Lung (tissue), 12 donors: Measurements from ENCODE around the gene B3GNT2. TPM values are rescaled to one million over a fixed set of nuclear protein-coding genes. Genes with fewer than 3 reads are reported as not detected.

Experiments used
- ATAC-seq: fragments of 200-7000 bp; cut with Tn5 transposase; one replicate; pipeline ENCODE4 v1.9.1; 2020; ENCODE audit warnings: moderate number of reproducible peaks; ENCODE audit not compliant: insufficient read depth, low FRiP score
- DNase-seq, 3 donors: peaks; one replicate each; pipeline ENCODE4 v3.0.0-alpha.2; 2013 to 2017
- H3K27ac ChIP-seq, 2 donors: one replicate each; pipeline ENCODE4 v1.5.1; 2013; ENCODE audit warnings: mild to moderate bottlenecking in 2 of 2, moderate library complexity in 2 of 2, control low read depth in 1 of 2, inconsistent platforms in 1 of 2, low read depth in 1 of 2, low read length in 1 of 2
- H3K27me3 ChIP-seq, 3 donors: one replicate each; pipeline ENCODE4 v1.5.1; 2013; ENCODE audit warnings: low read length in 2 of 3; ENCODE audit not compliant: control insufficient read depth in 3 of 3, insufficient read depth in 3 of 3
- H3K36me3 ChIP-seq, 4 donors: one replicate each; pipeline ENCODE4 v1.5.1; 2013; ENCODE audit warnings: low read length in 4 of 4, mild to moderate bottlenecking in 1 of 4, moderate library complexity in 1 of 4; ENCODE audit not compliant: control insufficient read depth in 4 of 4, insufficient read depth in 4 of 4
- H3K4me1 ChIP-seq, 5 donors: one replicate each; pipeline ENCODE4 v1.5.1; 2013; ENCODE audit warnings: low read length in 5 of 5, mild to moderate bottlenecking in 2 of 5, moderate library complexity in 1 of 5; ENCODE audit not compliant: control insufficient read depth in 5 of 5, insufficient read depth in 5 of 5
- H3K4me3 ChIP-seq: one replicate; pipeline ENCODE4 v1.5.1; 2013; ENCODE audit warnings: mild to moderate bottlenecking, control low read depth, moderate library complexity
- H3K9ac ChIP-seq, 2 donors: one replicate each; pipeline ENCODE4 v1.5.1; 2013; ENCODE audit warnings: low read length in 2 of 2, control low read depth in 1 of 2; ENCODE audit not compliant: insufficient read depth in 1 of 2
- H3K9me3 ChIP-seq, 4 donors: one replicate each; pipeline ENCODE4 v1.5.1; 2013; ENCODE audit warnings: low read length in 3 of 4, mild to moderate bottlenecking in 1 of 4, moderate library complexity in 1 of 4; ENCODE audit not compliant: control insufficient read depth in 4 of 4, insufficient read depth in 3 of 4
- CTCF ChIP-seq: IDR thresholded peaks from 2 replicates; pipeline ENCODE4 v1.5.1; 2012; ENCODE audit warnings: mild to moderate bottlenecking; ENCODE audit errors: control extremely low read depth, extremely low read depth
- WGBS, 2 donors: extraction: QIAGEN DNeasy Blood & Tissue Kit; methylation state at CpG; one replicate each; pipeline ENCODE4 v1.1.7; 2013; 5-methylcytosine and 5-hydroxymethylcytosine counted together
- polyA plus RNA-seq, 2 donors: library from polyadenylated mRNA; stranded (reverse); fragments of 200-250 nt; gene quantifications; one replicate each; pipeline ENCODE4 v1.2.1, GENCODE V29; 2013
- total RNA-seq, 2 donors: library from RNA; depleted of rRNA in 1 of 2; stranded (reverse); fragments of >200 nt in 1 of 2; gene quantifications; one replicate each; pipeline ENCODE4 v1.2.1, GENCODE V29; 2014 to 2021
- donor health status: control.
- donor health status: control.
- donor health status: Bipolar disorder and iron deficiency.
- donor health status: healthy.
- donor health status: DM: yes; HTN: yes; CAD: no.

The B3GNT2 gene
- total and polyA plus RNA-seq, 4 donors: 11.4 to 41.8 (median 25.4) TPM

GRCh38 chr2:62229082-62229605, 33.2 kb downstream of the B3GNT2 start:
- peaks cover 0 to 10% (median 5%) of the 10 kb centered on the region in 5 donors for H3K4me1 ChIP-seq
- no peak for ATAC-seq
- H3K9me3 ChIP-seq: no peaks in the 10 kb centered on the region
- H3K27ac ChIP-seq: no peak overlapping the region
- no peak for DNase-seq
- no peak for TF ChIP-seq CTCF
- no peaks in the 10 kb centered on the region for H3K27me3 ChIP-seq
- WGBS, 2 donors: 31 to 65% methylated on average over 11 of the region's 11 CpGs
- H3K36me3 ChIP-seq: peaks cover 2 to 8% (median 4%) of the 10 kb centered on the region in 4 donors
- no peak overlapping the region for H3K4me3 ChIP-seq
- H3K9ac ChIP-seq: no peak overlapping the region

DNA sequence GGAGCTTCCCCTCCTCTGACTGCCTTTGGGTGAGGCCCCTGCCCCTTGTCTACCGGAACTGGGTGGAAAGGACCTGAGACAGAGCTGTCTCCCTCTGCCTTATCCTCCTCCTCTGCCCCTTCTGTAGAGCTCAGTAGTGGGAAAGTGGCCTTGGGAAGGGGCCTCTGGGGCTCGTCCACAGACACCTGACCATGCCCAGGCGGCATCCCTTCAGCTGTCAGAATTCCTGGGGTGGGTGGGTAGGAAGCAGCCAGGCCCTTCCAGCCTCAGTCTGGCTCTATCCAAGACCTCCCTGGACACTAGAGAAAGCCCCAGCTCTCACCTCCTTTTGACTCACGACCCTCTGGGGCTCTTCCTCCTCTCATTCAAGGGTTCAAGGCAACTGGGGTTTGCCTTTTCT, 35.6 kb downstream of the B3GNT2 start:
- peaks cover 0 to 2% (median 0%) of the 10 kb centered on the region in 4 donors for H3K36me3 ChIP-seq
- H3K4me1 ChIP-seq: peaks cover 0 to 10% (median 5%) of the 10 kb centered on the region in 5 donors
- no peaks in the 10 kb centered on the region for H3K27me3 ChIP-seq
- no peak for TF ChIP-seq CTCF
- H3K27ac ChIP-seq: no peak overlapping the region
- DNase-seq (no peak), ATAC-seq (no peak)
- H3K4me3 ChIP-seq: no peak overlapping the region
- WGBS, 2 donors: 83 to 90% methylated on average over 4 of the region's 4 CpGs
- no peak overlapping the region for H3K9ac ChIP-seq
- no peaks in the 10 kb centered on the region for H3K9me3 ChIP-seq

- Histone ChIP-seq H3K9ac (no peak overlapping the region), H3K36me3 (no peaks in the 10 kb centered on the region), H3K4me3 (no peak overlapping the region), H3K9me3 (no peaks in the 10 kb centered on the region), H3K4me1 (peaks cover 0 to 10% (median 5%) of the 10 kb centered on the region in 5 donors), H3K27me3 (no peaks in the 10 kb centered on the region), H3K27ac (no peak overlapping the region)
- ATAC-seq (no peak), DNase-seq (no peak)
- no peak for TF ChIP-seq CTCF
- 85% methylated on average over 16 of the region's 16 CpGs for WGBS, 2 donors
Observed at GRCh38 chr2:62234755-62235655, 39.1 kb downstream of the B3GNT2 start.
